ENCODE data around the gene PRKAG1. TPM values are rescaled to one million over a fixed set of nuclear protein-coding genes. Genes with fewer than 3 reads are reported as not detected.
A peak's percentile ranks its signal among the peaks of the same experiment; 100 is the strongest.

The PRKAG1 gene
- total and polyA plus RNA-seq, 12 donors: 60.1 to 141 (median 82.3) TPM

DNA sequence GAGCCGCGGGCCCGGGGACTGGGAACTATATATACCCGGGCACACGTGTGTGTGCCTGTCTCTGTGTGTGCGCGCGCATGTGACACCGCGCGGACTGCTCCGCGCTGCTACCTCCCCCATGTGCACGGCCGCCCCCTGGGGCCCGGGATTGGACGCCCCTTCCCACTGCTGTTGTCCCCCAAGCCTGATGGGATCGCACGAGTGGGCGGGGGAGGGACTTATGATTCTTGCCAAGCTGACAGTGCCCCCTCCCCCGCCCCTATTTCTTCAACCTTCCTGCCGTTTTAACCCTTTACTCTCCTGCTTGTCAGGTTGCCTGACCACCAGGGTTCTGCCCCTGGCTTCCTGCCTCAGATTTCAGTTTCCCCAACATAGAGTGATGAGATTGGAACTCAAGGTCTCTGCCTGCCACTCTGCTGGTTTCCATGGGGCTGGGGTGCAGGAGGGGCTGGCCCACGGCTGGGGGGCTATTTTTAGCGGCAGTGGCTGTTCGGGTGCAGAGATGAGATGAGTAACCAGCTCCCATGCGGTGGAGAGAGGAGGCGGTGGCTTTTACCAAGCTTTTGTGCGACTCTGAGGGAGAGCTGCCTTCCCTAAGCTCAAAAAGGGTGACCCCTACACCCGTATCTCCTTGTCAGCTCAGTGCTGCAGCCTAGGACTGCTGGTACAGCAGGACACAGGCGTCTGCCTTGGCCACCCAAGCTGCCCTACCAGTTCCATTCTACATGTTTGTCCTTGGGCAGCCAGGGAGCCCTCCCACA is 19.0 kb downstream of the PRKAG1 start, which contains the start of gene DDN:
Gene DDN (minus strand): TSS at position 5 of the 761 bp plus-strand sequence. CDS start 88 bp downstream, outside the sequence.
- TF ChIP-seq, protein P1, sequence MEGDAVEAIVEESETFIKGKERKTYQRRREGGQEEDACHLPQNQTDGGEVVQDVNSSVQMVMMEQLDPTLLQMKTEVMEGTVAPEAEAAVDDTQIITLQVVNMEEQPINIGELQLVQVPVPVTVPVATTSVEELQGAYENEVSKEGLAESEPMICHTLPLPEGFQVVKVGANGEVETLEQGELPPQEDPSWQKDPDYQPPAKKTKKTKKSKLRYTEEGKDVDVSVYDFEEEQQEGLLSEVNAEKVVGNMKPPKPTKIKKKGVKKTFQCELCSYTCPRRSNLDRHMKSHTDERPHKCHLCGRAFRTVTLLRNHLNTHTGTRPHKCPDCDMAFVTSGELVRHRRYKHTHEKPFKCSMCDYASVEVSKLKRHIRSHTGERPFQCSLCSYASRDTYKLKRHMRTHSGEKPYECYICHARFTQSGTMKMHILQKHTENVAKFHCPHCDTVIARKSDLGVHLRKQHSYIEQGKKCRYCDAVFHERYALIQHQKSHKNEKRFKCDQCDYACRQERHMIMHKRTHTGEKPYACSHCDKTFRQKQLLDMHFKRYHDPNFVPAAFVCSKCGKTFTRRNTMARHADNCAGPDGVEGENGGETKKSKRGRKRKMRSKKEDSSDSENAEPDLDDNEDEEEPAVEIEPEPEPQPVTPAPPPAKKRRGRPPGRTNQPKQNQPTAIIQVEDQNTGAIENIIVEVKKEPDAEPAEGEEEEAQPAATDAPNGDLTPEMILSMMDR (IDR thresholded peaks at IDR 0.05): no peak
- no peak for TF ChIP-seq POLR2A (IDR thresholded peaks at IDR 0.05)
- Histone ChIP-seq H3K9me3 (replicated peaks in 1 of 3) (no peaks in the 10 kb centered on the region), H3K4me3 (peak within 1 kb of the TSS in 2 of 4 donors; percentile 36 to 71), H3K4me1 (replicated peaks in 1 of 2) (peaks cover 31 to 40% of the 10 kb centered on the region in 2 donors), H3K36me3 (replicated peaks in 1 of 2) (peaks cover 0 to 37% of the 10 kb centered on the region in 2 donors), H3K27ac (peak within 1 kb of the TSS in 1 of 5 donors; percentile 40), H3K27me3 (peaks cover 6% of the 10 kb centered on the region)
- peak in 4 of 7 donors; percentile 55 to 72 (median 68) for DNase-seq
- intact Hi-C loops (cut with DNase I): no loop called here
- 0 to 1% (median 1%) methylated on average over 13 to 30 of the region's 30 CpGs for WGBS, 4 donors

DNA sequence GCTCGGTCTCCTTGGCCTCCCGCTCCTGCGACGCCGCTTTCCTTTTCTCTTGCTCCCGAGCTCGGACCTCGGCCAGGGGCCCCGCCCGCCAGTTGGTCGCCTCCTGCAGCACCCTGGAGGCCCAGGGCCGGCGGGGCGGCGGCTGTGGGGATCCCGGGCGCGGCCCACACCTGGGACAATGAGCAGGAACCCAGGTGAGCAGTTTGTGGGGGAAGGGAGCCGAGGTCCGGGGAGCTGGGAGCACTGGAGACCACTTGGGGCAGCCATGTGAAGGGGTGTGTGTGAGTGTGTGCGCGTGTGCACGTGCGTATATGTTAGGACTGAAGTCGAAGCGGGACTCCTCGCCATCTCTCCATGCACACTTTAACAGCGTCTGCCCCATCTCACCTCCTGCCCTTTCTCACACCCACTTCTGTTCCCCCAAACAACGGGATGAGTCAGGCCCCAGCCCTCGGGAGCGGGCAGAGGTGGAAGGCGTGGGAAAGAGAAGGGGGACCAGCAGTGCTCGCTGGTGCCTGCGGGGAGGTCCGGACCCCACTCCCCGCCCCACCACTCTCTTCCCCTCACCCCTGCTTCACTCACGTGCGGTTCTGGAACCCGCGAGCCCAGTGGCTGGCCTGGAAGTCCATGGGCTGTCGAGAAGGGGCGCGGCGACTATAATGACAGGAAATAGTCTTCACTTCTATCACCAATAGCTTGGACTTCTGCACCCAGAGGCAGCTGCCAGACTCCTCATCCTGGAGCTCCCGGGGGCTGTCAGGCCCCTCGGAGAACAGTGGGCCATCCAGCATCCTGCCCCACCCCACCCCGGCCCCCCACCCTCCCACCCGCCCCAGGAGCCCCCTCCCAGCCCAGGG is 19.9 kb downstream of the PRKAG1 start:
- intact Hi-C loops (cut with DNase I): no loop called here
- WGBS, 4 donors: 0 to 1% (median 1%) methylated on average over 1 to 48 of the region's 48 CpGs

DNA sequence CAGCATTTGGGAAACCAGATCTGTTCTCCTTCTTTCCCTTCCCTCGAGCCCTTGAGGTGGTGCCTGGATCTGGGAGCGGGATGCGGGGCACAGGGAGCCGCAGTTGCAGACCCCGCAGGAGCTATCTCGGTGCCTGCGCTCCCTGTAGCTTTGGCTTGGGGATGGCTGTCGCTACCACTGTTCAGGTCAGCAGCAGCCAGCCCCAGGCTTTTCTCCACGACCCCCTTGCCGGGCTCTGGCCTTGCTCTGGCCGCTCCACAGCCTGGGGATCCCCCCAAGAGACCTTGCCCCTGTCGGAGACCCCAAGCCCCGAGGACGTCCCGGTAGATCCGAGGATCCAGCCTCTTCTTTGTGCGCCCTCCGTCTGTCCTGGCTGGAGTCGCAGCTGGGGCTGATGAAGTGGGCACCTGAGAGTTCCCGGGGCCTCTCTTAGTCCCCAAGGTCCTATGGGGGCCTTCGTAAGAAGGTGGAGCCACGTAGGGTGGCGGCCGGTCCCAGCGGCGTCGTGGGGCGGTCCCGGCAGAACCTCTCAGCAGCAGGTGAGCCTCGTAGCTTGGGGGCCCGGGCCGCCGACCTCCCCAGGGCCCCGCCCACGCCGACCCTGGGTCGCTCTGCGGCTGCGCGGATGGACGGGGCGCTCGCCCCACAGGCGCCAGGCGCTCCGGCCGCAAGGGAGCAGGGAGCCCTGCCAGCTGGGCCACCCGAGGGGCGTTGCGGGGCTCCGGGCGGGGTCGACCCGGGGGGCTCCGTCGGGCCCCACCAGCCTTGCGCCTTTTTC is 20.7 kb downstream of the PRKAG1 start:
- peaks cover 7% of the 10 kb centered on the region for H3K27me3 ChIP-seq
- no peaks in the 10 kb centered on the region for H3K9me3 ChIP-seq (replicated peaks in 1 of 3)
- H3K4me1 ChIP-seq (replicated peaks in 1 of 2): peaks cover 34 to 40% of the 10 kb centered on the region in 2 donors
- peak in 1 of 7 donors; percentile 20 for DNase-seq
- 10 to 16% (median 12%) methylated on average over 5 to 57 of the region's 57 CpGs for WGBS, 4 donors
- peak overlapping the region in 2 of 4 donors; percentile 36 to 71 for H3K4me3 ChIP-seq
- H3K27ac ChIP-seq: no peak overlapping the region
- intact Hi-C loops (cut with DNase I): no loop called here
- peaks cover 0 to 21% of the 10 kb centered on the region in 2 donors for H3K36me3 ChIP-seq (replicated peaks in 1 of 2)
- TF ChIP-seq, protein P1 (IDR thresholded peaks at IDR 0.05): no peak

More for the DNA sequence above, 19.9 kb downstream of the PRKAG1 start:
- H3K27me3 ChIP-seq: peaks cover 7% of the 10 kb centered on the region
- H3K27ac ChIP-seq: peak overlapping the region in 1 of 5 donors; percentile 40
- H3K4me3 ChIP-seq: peak overlapping the region in 2 of 4 donors; percentile 36 to 71
- H3K36me3 ChIP-seq (replicated peaks in 1 of 2): peaks cover 0 to 29% of the 10 kb centered on the region in 2 donors
- TF ChIP-seq, protein P1 (IDR thresholded peaks at IDR 0.05): no peak
- peaks cover 34 to 40% of the 10 kb centered on the region in 2 donors for H3K4me1 ChIP-seq (replicated peaks in 1 of 2)
- DNase-seq: peak in 3 of 7 donors; percentile 40 to 42 (median 41)
- H3K9me3 ChIP-seq (replicated peaks in 1 of 3): no peaks in the 10 kb centered on the region

Measured in adrenal gland (tissue), 12 donors.